Pancreas (tissue), 10 donors: ENCODE measurements around the gene ZC3H18. TPM values are rescaled to one million over a fixed set of nuclear protein-coding genes. Genes with fewer than 3 reads are reported as not detected.
A peak's percentile ranks its signal among the peaks of the same experiment; 100 is the strongest.

Source experiments
- ATAC-seq, 4 donors: fragments of 200-7000 bp; cut with Tn5 transposase; one replicate each; pipeline versions ENCODE4 v1.8.0 to v1.9.1; 2020; ENCODE audit warnings: mild to moderate bottlenecking in 4 of 4, moderate library complexity in 4 of 4
- DNase-seq, 6 donors: peaks; one replicate each; pipeline ENCODE4 v3.0.0-alpha.2; 2020
- FAIRE-seq: peaks from 2 replicates; lab custom pipeline; 2012; peaks lifted over from hg19 to GRCh38; lab: Jason Lieb, UNC
- H3K27ac ChIP-seq, 4 donors: fragments of 200-600 bp; sonication (generic); 1 replicate in 3 of 4; 2 replicates in 1 of 4; pipeline versions ENCODE4 v1.5.0 to v1.8.0; 2020
- H3K27me3 ChIP-seq, 4 donors: fragments of 200-600 bp; one replicate each; pipeline ENCODE4 v1.8.0; 2021
- H3K36me3 ChIP-seq, 3 donors: fragments of 200-600 bp; sonication (generic) in 1 of 3; one replicate each; pipeline versions ENCODE4 v1.5.0 to v1.8.0; 2020 to 2021
- H3K4me1 ChIP-seq, 3 donors: fragments of 200-600 bp; one replicate each; pipeline ENCODE4 v1.8.0; 2021
- H3K4me3 ChIP-seq, 4 donors: fragments of 200-600 bp; sonication (generic) in 2 of 4; one replicate each; pipeline versions ENCODE4 v1.5.0 to v1.8.0; 2020 to 2021
- H3K9me3 ChIP-seq, 4 donors: fragments of 200-600 bp; one replicate each; pipeline ENCODE4 v1.8.0; 2021
- WGBS, 2 donors: extraction: QIAGEN DNeasy Blood & Tissue Kit; methylation state at CpG; one replicate each; pipeline ENCODE4 v1.1.7; 2013; 5-methylcytosine and 5-hydroxymethylcytosine counted together
- intact Hi-C, 3 donors: fragments of 100-400 bp; cut with DNase I; formaldehyde crosslinking; loops; one replicate each; pipeline versions ENCODE4 v1.11.1 to v1.14.2; 2022
- polyA plus RNA-seq, 2 donors: library from polyadenylated mRNA; stranded (reverse); fragments of 200-250 nt; gene quantifications; one replicate each; pipeline ENCODE4 v1.2.3, GENCODE V29; 2013
- total RNA-seq, 6 donors: library from RNA; stranded (reverse); fragmentation: NEBNext Ultra II Directional in 4 of 6; extraction: Animal tissue kit (Norgen Biotek cat#: 25700) in 4 of 6; gene quantifications; one replicate each; pipeline versions ENCODE4 v1.2.1 to v1.2.4, GENCODE V29; 2021 to 2023
- TF ChIP-seq, protein P1 (sequence below), 4 donors: fragments of 200-600 bp; sonication (generic) in 3 of 4; IDR thresholded peaks; one replicate each; pipeline versions ENCODE4 v1.5.0 to v1.8.0; 2021; ENCODE audit warnings: antibody characterized with exemption in 4 of 4
- donor health status: healthy with polysubstance abuse.
- donor health status: DM: no; HTN: no; CAD: no; lungs with moderate emphysema.
- donor health status: DM: no; HTN: no; CAD: no.
- donor health status: control.
- donor health status: control.
- donor health status: Bipolar disorder and iron deficiency.
- donor health status: DM: yes; HTN: yes; CAD: no.
- donor health status: DM: no; HTN: no; CAD: no.
- donor health status: DM: no; HTN: no; CAD: no.
- donor health status: DM: yes; HTN: yes; CAD: no.

Gene ZC3H18
- total and polyA plus RNA-seq, 8 donors, result 12.2 to 27.6 (median 16.8) TPM

DNA sequence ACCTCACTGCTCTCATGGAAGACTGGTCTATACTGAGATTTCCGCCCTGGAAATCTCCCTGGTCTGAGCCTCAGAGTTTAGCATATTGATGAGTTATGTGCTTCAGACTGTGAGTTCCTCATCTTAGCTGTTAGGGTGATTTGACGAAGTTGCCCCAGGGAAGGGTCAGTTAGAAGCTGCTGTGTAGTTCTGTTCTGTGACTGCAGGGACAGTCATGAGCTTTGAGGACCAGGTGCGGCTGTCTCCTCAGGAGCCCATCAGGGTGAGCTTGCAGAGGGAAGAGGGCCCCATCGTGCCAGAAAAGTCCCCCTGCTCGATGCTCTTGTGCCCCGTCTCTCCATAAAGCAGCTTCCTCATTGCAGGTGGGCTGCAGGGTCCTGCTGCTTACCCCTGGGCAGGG lies 39.9 kb downstream of the ZC3H18 start:
- FAIRE-seq (no peak), ATAC-seq (no peak), DNase-seq (no peak)
- no peak overlapping the region for H3K27ac ChIP-seq
- H3K36me3 ChIP-seq, result peaks cover 0 to 28% (median 0%) of the 10 kb centered on the region in 3 donors
- 88 to 91% methylated on average over 6 of the region's 6 CpGs for WGBS, 2 donors
- H3K9me3 ChIP-seq, result no peaks in the 10 kb centered on the region
- H3K4me1 ChIP-seq, result peaks cover 0 to 9% (median 0%) of the 10 kb centered on the region in 3 donors
- no peaks in the 10 kb centered on the region for H3K27me3 ChIP-seq
- H3K4me3 ChIP-seq, result no peak overlapping the region
- TF ChIP-seq, protein P1, sequence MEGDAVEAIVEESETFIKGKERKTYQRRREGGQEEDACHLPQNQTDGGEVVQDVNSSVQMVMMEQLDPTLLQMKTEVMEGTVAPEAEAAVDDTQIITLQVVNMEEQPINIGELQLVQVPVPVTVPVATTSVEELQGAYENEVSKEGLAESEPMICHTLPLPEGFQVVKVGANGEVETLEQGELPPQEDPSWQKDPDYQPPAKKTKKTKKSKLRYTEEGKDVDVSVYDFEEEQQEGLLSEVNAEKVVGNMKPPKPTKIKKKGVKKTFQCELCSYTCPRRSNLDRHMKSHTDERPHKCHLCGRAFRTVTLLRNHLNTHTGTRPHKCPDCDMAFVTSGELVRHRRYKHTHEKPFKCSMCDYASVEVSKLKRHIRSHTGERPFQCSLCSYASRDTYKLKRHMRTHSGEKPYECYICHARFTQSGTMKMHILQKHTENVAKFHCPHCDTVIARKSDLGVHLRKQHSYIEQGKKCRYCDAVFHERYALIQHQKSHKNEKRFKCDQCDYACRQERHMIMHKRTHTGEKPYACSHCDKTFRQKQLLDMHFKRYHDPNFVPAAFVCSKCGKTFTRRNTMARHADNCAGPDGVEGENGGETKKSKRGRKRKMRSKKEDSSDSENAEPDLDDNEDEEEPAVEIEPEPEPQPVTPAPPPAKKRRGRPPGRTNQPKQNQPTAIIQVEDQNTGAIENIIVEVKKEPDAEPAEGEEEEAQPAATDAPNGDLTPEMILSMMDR (IDR thresholded peaks at IDR 0.05), result no peak
- intact Hi-C loops, result no loop called here

DNA sequence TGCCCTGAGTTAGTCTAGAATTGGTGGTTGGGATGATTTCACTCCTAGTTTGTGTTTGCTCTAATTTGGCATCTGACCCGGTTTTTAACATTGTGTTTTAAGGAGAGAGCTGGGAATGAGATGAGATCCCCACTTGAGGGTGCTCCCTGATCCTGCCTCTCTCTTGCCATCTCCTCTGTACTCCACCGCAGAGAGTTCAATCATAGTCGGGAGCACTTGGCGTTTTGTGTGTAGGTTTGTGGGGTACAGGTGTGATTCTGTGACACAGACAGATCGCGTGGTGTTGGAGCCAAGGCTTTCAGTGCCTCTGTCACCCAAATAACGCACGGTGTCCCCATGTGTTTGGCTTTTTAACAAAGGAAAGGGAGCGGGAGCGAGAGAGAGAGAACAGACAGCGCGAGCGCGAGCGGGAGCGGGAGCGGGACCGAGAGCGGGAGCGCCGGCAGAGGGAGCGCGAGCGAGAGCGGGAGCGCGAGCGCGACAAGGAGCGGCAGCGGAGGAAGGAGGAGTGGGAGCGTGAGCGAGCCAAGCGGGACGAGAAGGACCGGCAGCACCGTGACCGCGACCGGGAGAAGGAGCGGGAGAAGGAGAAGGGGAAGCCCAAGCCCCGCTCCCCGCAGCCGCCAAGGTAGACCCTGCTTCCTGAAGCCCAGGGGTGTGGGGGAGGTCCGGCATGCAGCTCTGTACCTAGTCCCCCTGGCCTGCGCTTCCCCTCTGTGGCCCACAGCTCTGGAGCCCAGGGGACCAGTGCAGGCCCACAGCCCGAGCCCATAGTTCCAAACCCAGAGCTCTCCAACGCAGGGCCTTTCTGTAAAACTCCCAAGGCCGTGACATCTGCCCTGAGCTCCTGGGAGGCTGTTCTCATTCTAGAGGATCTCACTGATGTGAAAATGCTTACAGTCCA lies 41.0 kb downstream of the ZC3H18 start:
- Histone ChIP-seq H3K4me1 (peaks cover 9 to 19% (median 10%) of the 10 kb centered on the region in 3 donors), H3K27me3 (no peaks in the 10 kb centered on the region), H3K36me3 (peaks cover 0 to 26% (median 0%) of the 10 kb centered on the region in 3 donors), H3K9me3 (no peaks in the 10 kb centered on the region), H3K27ac (no peak overlapping the region), H3K4me3 (no peak overlapping the region)
- WGBS, 2 donors, result 75 to 91% methylated on average over 38 to 49 of the region's 49 CpGs
- intact Hi-C loops, result no loop called here
- ATAC-seq, result no peak
- FAIRE-seq, result no peak
- TF ChIP-seq, protein P1 (IDR thresholded peaks at IDR 0.05), result no peak
- DNase-seq, result no peak

DNA sequence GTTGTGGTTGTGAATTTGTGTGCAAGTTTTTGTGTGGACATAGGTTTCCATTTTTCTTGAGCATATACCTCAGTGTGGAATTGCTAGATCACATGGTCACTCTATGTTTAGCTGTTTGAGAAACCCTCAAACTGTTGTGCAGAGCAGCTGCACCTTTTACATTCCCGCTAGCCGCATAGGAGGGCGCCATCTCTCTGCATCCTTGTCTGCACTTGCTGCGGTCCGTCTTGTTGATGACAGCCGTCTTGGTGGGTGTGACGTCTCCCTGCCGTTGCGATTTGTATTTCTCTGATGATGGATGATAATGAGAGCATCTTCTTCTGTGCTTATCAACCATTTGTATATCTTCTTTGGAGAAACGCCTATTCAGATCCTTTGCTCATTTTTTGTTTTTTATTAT lies 43.1 kb downstream of the ZC3H18 start:
- DNase-seq (no peak), FAIRE-seq (no peak), ATAC-seq (no peak)
- Histone ChIP-seq H3K27me3 (no peaks in the 10 kb centered on the region), H3K36me3 (peaks cover 0 to 15% (median 0%) of the 10 kb centered on the region in 3 donors), H3K27ac (no peak overlapping the region), H3K9me3 (no peaks in the 10 kb centered on the region), H3K4me3 (no peak overlapping the region), H3K4me1 (peaks cover 26 to 38% (median 27%) of the 10 kb centered on the region in 3 donors)
- intact Hi-C loops, result no loop called here
- TF ChIP-seq, protein P1 (IDR thresholded peaks at IDR 0.05), result no peak
- WGBS, 2 donors, result 87 to 92% methylated on average over 10 of the region's 10 CpGs

DNA sequence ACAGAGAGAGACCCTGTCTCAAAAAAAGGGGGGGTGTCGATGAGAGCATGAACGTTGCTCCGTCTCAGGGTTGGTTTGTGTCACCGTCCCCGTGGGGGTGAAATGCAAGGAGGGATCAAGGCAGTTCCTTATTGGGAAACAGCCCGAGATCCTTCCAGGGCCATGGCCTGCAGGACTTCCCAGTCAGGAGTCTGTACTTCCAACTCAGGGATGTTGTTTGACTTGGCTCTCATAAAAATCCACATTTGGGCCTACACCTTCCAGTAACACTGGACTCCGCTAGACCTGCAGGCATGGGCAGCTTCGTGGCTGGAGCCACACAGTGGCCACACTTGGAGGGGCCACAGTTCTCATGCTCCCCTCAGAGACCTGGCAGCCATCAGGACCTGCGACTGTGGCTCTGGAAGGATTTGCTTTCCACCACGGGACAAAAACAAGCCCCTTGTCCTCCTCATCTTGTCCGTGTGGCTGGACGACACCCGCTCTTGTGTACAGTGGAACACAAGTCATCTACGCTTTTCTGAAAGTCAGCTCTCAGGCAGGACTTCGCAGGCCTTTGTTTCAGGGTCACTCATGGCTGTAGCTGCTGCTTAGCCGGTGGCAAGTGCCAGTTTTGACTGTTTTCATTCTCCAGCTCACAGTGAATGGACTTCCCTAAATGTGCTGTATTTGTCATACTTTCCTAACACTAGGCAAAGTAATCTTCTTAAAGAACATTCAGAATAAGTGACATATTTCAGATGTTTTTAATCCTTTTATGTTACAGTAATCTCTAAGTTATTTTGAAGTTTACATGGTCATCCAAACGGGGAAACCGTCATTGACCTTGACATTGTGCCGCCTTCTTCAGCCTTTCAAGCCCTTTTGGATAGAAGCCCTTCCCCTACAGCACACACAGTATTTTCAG lies 44.0 kb downstream of the ZC3H18 start:
- intact Hi-C loops, result no loop called here
- Histone ChIP-seq H3K9me3 (no peaks in the 10 kb centered on the region), H3K36me3 (peaks cover 0 to 14% (median 0%) of the 10 kb centered on the region in 3 donors), H3K4me3 (no peak overlapping the region), H3K27me3 (no peaks in the 10 kb centered on the region), H3K27ac (no peak overlapping the region), H3K4me1 (peaks cover 26 to 44% (median 34%) of the 10 kb centered on the region in 3 donors)
- WGBS, 2 donors, result 48 to 66% methylated on average over 19 of the region's 19 CpGs
- no peak for FAIRE-seq
- DNase-seq, result no peak
- ATAC-seq, result peak in 1 of 4 donors; percentile 19
- TF ChIP-seq, protein P1 (IDR thresholded peaks at IDR 0.05), result no peak
